GM13977 (cell line): ENCODE measurements around the gene GRK5.

ENCODE experiments used
- DNase-seq: peaks from one replicate; pipeline ENCODE4 v3.0.0; 2012; ENCODE audit warnings: low spot score
- in situ Hi-C: fragments of 300-500 bp; cut with MboI; formaldehyde crosslinking; loops from one replicate; pipeline ENCODE4 v1.12.0; 2022; ENCODE audit warnings: low sequenced_read_pairs, low pct_unique_long_range_greater_than_20kb, mixed read lengths, inconsistent platforms; ENCODE audit not compliant: unreplicated experiment
- TF ChIP-seq, protein P1 (sequence below): IDR thresholded peaks from 2 replicates; pipeline ENCODE4 v1.5.1; 2012; ENCODE audit warnings: mild to moderate bottlenecking, control low read depth; ENCODE audit not compliant: insufficient read depth; ENCODE audit errors: extremely low read depth, missing control alignments

GRK5 gene

DNA sequence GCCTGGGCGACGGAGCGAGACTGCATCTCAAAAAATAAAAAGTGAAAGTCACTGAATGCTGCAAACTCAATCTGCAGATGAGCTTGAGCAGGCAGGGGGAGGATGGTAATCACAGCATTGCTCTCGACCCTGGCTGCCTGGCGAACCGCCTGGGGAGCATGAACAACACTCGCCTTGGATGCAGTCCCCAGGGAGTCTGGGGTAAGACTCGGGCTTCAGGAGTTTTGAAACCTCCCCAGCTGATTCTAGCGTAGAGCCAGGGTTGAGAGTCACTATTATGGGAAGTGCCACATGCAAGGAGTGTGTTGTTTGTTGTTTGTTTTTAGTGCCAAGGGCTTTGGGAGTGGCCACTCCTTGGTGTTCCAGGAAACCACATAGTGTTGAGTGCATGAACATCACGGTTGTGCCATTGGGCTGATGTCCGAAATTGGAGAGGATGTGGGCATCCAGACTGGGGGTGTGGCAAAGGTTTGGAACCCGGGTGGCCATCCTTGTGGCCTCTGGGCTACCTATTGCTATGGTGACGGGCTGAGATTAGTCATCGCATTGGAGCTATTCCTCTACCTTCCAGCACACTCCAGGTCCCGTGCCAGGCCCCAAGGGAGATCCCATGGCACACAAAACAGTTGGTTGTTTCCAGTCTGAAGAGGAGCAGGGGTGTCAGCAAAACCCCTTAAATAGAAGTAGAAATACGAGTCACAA lies 242.5 kb downstream of the GRK5 start:
- DNase-seq = no peak
- in situ Hi-C loops = no loop called here
- TF ChIP-seq, protein P1, sequence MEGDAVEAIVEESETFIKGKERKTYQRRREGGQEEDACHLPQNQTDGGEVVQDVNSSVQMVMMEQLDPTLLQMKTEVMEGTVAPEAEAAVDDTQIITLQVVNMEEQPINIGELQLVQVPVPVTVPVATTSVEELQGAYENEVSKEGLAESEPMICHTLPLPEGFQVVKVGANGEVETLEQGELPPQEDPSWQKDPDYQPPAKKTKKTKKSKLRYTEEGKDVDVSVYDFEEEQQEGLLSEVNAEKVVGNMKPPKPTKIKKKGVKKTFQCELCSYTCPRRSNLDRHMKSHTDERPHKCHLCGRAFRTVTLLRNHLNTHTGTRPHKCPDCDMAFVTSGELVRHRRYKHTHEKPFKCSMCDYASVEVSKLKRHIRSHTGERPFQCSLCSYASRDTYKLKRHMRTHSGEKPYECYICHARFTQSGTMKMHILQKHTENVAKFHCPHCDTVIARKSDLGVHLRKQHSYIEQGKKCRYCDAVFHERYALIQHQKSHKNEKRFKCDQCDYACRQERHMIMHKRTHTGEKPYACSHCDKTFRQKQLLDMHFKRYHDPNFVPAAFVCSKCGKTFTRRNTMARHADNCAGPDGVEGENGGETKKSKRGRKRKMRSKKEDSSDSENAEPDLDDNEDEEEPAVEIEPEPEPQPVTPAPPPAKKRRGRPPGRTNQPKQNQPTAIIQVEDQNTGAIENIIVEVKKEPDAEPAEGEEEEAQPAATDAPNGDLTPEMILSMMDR = no peak

DNA sequence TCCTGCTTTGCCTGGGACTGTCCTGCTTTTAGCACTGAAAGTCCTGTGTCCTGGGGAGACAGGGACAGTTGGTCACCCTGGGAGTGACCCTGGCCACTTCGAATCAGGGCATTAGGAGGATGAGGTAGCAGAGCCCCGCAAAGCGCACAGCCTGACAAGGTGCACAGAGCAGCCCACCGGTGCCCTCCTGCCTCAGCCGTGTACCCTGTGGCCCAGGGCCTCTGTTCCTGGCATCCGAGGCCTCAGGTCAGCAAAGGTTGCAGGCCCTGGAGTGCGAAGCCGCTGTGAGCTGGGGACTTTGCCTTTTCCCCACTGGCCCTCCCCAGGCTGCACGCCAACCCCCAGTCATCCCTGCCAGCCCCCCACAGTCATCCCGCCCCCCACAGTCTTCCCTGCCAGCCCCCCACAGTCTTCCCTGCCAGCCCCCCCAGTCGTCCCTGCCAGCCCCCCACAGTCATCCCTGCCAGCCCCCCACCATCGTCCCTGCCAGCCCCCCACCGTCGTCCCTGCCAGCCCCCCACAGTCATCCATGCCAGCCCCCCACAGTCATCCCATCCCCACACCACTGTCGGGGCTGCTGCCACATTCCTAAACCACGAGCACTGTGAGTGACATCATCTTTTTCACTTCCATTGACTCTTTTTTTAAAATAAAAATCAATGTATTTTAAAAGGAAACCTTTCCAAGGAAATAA lies 243.4 kb downstream of the GRK5 start:
- DNase-seq = no peak
- in situ Hi-C loops = no loop called here
- TF ChIP-seq, protein P1 = no peak

DNA sequence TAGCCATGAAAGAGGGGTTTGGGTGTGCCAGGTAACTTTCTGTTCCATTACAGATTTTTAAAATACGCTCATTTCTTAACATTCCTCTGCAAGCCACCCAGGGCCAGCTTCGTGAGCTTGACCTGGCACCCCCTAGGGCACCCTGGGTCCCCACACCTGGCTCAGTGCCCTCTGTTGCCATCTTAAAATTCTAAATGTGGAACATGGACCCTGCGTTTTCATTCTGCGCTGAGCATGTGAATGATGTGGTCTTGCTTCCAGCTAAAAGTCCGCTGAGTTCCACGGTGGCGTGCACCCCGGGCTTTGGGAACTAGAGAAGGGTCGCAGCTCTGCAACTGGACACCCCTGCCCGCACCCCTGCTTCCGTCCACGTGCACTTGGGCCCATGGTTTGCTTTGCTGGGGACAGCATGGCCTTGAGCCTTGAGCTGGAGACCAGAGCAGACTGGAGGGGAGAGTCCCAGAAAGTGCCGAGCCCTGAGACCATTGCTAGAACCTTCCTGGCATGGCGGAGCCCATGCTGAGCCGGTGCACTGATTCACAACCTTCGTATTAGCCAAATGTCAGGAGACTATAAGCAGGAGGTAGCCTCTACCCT lies 244.0 kb downstream of the GRK5 start:
- no peak for DNase-seq
- in situ Hi-C loops = no loop called here
- TF ChIP-seq, protein P1 = no peak

DNA sequence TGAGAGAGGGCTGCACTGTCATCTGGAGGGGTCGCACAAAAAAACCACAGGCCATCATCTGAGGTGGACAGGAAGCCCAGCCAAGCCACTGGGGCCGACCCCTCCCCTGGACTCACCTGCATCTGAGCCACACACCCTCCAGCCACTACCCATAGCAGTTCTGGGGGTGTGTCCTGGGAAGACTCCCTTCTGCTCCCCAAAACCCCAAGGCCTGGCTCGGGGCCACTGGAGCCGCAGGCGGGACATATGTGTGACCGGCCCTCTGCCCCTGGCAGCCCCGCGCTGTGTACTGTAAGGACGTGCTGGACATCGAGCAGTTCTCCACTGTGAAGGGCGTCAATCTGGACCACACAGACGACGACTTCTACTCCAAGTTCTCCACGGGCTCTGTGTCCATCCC lies 245.0 kb downstream of the GRK5 start:
- TF ChIP-seq, protein P1 = no peak
- no peak for DNase-seq
- in situ Hi-C loops = no loop called here

DNA sequence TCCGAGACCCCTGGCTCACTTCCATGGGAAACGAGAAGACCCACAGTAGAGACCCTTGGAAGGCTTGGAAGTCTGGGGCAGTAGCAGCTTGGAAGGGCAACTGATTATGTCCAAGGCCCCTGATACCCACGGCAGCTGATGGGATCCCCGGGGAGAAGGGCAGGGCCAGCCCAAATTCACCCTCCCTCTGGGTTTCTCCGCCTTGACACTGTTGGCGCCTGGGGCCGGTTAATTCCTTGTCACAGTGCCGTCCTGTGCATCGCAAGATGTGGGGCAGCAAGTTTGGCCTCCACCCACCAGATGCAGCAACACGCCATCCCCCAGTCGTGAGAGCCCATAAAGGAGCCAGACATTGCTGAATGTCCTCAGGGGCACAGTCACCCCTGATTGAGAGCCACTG lies 245.9 kb downstream of the GRK5 start:
- in situ Hi-C loops = no loop called here
- TF ChIP-seq, protein P1 = no peak
- no peak for DNase-seq

DNA sequence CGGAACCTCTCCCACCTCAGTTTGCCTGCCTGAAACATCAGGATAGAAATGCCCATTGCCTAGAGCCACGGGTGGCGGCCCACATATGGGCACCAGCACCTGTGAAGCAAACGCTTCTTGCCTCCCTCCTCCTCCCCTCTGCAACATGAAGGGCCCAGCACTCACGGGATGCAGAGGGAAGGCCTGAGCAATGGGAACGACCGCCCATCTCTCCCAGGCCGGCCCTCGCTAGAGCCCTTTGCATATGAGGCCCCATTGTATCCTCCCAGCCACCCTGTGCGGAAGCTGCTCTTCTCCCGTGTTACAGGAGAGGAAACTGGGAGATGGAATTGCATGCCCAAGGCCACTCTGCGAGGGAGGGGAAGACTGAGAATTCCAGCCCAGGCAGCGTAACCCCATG lies 246.9 kb downstream of the GRK5 start:
- DNase-seq = no peak
- TF ChIP-seq, protein P1 = no peak
- in situ Hi-C loops = no loop called here
